NCI-H2227 treated with DMSO at 0.1 percent for 48 hours (cell line): ENCODE measurements around the gene LRFN2.

Source experiments
- DNase-seq: peaks from one replicate; lab custom pipeline; 2025; lab: John Stamatoyannopoulos, UW

The LRFN2 gene

DNA sequence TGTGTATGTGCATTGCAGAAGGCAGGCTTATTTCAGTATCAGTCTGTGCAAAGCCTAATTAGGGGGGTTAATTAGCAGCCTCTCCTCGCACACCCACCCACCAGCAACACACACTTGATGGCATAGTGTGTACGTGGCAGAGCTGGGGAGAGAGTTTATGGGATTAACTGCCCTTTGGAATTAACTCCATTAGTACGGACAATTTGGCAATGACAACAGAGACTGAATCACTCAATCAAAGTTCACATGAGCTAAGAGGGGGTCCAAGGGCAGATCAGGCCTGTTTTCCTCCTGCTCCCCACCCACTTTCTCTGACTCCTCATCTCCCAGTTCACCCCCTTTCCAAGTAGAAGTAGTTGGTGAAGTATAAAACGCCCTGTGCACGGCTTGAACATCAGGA, 69.5 kb downstream of the LRFN2 start:
- DNase-seq = no peak

DNA sequence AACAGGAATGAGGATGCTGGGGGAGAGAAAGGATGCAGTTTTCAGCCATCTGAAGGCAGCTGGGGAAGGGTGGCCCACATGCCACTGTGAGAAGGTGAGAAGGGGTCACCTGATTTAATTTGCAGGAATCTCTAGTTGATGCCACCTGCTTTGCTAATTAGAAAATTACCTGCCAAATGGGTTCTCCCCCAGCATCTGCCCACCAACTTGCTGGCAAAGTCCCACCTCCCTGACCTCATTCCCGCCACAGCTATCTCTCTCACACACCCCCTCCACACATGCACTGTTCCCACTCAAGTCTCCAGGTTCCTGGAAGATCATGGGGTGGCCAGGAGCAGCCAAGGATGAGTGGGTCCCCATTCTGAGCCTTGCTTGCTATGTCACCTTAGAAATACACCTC, 70.7 kb downstream of the LRFN2 start:
- no peak for DNase-seq

DNA sequence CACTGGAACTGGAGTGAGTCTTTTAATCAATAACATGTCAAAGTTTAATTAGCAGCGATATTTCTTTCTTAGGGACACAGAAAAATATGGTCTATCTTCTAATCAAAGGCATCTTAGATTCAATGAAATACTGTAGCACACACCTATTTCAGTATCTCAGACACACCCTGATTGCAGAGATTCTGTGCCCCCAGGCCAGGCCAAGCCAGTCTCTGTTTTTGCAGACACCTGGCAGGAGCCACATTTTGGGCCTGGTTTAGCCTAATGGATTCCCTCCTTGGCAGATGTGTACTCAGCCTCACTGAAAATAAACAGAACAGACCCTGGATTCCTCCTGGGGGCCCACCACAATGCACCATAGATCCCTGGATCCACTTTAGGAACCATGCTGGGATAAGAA, 74.8 kb downstream of the LRFN2 start:
- no peak for DNase-seq

DNA sequence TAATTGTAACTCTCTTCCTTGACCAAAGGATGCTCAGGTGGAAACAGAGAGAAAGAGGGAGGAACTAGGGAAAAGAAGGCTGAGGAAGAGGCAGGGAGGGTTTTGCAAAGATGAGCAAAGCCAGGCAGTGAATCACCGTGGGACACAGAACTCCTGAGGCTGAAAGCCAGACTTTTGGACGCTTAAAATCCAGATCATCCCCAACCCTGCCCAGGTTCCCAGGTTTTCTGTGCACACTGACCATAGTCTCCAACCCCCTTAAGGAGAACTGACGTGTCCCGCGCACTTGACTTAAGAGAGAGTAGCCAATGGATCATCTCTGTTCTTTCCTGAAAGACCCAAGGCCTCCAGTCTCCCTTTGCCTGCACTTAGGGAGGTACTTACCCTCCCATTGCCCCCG, 75.3 kb downstream of the LRFN2 start:
- no peak for DNase-seq

DNA sequence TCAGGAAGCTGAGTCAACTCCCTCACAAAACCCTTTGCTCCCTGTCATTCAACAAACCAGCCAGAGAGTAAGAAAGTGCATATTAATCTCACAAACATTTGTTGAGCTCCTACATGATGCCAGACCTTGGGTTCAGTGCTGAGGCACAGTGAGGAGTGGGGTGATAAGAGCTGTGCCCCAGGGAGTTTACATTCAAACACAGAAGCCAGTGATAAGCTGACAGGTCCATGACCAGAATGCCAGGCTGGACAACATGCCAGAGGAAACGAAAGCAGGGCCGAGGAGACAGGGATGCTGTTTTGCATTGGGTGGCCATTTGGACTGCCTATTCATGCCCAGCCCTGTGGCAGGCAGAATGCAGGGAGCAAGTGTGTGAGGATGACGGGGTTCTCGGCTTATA, 76.7 kb downstream of the LRFN2 start:
- no peak for DNase-seq

DNA sequence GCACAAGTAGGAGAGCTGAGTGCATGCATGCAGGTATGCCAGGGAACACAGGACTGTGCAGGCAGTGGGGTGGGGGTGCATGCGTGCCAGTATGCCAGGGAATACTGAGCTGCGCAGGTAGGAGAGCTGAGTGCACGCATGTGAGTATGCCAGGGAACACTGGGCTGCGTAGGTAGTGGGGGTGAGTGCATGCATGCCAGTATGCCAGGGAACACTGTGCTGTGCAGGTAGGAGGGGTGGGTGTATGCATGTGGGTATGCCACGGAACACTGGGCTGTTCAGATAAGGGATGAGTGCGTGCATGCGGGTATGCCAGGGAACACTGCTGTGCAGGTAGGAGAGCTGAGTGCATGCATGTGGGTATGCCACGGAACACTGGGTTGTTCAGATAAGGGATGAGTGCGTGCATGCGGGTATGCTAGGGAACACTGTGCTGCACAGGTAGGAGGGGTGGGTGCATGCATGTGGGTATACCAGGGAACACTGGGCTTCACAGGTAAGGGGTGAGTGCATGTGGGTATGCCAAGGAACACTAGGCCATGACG, 77.4 kb downstream of the LRFN2 start:
- DNase-seq = no peak

DNA sequence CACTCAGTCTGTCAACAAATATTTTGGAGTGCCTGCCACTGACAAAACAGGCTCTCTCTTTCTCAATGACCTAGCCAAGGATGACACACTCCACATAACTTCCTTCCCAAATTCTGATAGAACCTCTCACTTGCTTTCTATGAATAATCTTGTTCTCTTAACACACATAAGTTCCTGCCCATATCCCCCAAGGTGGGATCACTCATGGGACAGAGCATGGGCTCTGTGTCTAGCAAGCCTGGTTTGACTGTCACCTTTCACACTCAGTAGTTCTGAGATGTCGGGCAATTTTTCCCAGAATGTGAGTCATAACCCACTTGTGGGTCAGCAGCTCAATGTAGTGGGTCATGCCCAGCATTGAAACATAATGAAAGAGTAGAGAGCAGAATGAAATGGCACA, 78.1 kb downstream of the LRFN2 start:
- no peak for DNase-seq

DNA sequence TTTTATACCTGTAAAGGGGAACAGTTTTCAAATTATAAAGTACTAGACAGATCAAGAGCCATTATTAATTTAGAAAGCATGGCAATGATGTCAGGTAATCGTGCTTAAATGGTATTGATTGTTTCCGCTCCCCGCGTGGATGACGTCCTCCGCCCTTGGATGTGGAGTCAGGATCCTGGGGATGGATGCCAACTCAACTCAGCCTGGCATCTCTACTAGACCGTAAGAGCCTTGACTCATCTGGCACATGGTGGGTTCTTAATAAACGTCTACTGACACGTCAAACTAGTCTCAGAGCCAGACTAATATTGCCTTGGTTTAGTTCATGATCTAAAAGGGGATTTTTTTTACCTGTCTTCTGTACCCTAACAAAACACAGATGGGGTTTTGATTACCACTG, 80.2 kb downstream of the LRFN2 start:
- DNase-seq = no peak

DNA sequence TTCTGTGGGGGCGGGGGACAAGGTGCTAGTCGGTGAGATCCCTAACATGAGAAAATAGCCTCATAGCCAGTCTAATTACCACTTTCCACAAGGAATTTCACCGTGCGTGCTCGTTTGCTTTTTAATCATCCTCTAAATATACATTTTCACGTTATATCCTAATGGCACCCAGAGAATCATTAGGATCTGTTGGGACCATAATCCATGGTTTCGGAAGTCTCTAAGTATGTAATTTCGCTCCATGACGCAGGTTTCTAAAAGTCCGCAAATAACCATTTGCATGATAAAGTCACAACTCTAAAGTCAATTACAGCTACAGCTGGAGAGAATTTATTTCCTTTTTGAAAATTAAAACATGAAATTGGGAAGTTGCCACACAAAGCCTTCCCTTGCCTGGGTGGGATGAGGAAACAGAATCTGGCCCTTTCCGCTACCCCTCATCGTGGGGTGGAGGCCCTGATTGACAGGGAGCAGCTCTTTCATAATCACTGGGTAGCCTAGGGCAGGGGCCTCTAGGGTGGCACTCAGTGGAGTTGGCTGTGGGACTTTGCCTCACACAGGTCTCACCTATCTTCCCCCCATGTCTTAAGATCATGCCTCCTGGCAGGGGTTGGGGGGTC, 81.9 kb downstream of the LRFN2 start:
- DNase-seq = no peak

DNA sequence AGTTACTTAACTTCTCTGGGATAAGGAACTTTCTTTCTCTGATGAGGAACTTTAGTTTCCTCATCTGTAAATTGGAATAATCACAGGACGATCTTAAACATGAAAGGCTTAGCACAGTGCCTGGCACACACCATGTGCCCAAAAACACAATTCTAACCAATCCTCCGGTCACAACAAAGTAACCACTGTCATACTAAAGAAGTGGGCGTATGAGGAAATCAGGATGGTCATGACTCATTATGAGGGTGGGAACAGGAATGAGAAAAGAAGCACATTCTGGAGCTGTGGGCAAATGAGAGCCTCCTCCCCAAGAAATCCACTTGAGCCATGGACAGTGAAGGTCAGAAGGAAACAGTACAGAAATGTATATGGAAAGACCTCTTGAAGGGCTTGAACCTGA, 82.9 kb downstream of the LRFN2 start:
- no peak for DNase-seq

DNA sequence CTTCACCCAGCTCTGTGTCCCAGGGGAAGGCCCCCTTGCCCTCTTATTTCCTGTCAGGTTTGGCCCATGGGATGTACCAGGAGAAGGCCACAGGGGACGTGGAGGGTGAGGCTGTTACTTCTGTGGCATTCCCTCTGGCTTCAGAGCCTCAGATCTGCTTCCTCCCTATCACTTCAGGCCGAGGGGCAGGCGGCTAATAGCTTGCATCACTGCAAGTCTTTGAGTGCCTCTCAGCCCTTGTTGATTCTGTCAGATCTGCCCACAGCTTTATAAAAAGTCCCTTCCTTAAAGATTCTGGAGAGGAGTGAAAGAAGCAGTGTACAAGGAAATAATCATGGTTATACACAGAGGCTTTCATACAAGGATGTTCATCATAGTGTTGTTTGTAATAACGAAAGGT, 86.9 kb downstream of the LRFN2 start:
- no peak for DNase-seq

DNA sequence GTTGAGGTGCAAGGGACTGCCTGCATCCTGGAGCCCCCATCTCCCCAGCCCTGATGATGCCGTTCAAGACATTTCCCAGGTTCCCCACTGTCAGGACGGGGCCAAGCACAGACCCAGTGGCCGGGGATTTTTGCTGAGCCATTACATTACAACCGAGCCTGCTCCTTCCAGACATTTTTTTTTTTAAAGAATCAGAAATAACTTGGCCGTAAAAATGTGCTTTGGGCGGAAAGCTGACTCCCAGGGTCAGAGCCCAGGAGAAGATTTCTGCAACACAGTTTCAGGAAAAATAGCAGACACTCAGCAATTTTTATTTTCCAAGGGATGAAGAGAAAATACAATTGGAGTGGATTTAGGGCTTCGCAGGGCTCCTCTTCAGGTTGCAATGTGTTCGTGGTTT, 87.9 kb downstream of the LRFN2 start:
- DNase-seq = no peak

DNA sequence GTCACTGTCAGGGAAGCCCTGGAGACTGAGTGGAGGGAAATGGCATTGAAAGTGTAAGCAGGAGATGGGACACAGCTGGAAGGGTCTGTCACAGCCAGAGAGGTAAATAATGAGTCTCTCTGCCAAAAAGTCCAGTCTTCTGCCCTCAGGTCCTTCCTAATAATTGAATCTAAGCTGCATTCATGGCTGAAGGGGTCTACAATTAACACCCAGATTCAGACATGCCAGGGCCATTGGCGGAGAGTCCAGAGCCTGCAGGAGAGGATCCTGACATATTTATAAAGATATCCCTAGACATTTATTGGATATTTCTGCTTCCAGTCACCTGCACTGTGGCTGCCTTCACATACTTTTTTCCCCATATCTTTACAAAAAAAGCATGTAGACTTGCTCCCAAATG, 89.0 kb downstream of the LRFN2 start:
- no peak for DNase-seq

DNA sequence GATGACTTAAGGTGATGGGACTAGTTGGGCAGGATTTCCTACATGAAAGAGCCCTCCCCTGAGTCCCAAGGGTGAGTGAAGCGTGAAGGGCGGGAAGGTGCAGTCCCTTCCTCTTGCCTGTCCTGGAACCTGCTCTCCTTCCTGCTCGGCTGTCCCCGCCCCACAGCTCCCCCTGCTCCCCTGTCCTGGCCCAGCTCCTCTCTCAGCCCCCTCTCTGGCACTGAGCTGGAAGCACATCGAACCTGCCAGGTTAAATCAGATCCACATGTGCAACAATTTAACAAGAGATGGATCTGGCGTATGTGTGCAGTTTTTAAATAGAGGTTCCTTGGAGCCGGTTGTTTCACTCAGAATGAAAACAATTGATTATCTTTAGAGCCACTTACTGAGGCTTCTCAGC, 95.0 kb downstream of the LRFN2 start:
- DNase-seq = no peak

DNA sequence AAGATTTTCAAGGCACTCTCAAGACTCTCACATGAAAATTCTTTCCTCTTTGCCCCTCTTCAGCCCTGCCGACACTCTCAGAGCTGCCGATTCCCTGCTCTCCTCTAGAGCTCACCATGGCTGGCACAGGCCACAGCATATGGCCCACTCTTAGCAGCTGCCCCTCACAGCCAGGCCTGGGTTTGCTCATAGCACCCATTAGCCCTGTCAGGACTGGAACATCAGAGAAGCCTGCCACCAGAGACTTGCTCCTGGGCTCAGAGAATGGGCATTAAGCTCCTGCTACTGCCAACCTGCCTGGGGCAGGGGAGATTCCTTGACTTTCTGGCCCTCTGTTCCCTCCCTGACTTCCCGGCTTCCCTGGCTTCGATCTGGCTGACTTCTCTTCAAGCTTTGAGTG, 96.7 kb downstream of the LRFN2 start:
- DNase-seq = no peak

DNA sequence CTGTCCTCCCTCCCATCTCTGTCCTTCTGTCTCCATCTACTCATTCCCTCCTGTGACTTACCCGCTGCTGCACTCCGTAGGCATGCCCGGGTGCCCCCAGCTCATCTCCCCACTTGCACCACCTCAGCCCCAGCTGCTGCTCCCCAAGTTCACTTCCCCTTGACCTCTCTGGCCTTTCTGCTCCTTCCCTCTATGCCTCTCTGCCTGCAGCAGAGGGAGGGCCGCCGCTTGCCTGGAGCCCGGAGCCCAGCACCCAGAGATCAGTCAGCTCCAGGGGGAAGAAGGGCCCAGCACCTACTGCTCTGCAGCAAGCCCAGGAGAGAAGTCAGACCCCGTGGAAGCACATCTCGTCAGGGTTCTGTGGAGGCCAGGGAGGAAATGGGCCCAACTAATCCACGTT, 97.4 kb downstream of the LRFN2 start:
- no peak for DNase-seq

DNA sequence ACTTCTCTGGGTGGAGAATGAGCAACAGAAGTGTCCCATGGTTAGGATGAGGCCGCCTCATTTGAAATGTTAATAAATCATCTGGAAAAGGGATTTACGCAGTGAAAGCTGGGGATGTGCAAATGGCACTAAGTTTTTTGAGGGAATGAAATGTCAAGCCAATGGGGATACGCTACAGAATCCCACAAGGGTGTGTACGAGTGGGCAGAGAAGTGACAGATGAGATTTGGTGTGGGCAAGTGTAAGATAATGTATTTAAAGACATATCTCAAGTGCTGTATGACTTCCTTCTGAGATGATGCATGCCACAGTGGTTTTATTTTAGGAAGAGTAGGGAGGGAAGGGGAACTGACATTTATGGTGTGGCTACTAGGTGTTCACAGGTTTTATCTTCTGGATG, 100.6 kb downstream of the LRFN2 start:
- no peak for DNase-seq

DNA sequence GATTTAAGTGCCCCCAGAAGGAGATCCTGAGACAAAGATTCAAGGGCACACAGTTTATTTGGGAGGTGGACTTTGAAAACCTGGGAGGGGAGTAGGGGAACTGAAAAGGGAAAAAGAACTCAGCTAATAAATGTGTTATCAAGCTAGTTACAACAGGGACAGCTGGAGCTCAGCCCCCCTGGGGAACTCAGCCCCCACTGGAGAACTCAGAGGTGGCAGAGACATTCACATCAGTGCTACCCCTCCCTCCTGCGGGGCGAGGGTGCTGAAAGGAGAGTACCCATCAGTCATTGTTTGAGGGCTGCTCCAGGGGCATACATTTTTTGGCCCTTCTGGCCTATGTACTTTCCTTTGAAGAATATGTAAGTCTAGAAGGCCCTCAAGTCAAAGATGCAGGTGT, 101.4 kb downstream of the LRFN2 start:
- no peak for DNase-seq

DNA sequence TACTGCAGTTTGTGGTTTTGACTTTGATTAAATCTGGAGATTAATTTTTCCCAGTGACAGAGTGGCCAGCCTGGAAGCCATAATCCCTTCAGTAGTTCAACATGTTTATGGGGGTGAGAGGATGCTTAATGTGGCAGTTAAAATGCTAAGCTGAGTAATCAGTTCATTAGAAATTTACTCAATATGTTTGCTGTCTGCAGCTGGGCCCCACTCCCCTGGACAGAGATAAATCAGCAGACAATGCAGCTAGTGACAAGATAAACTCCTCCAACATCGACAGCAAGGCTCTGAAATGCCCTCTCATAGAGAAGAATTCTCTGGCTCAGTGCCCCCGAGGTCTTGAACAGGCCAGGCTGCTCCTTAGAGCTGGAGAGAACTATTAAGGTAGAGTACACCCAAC, 101.9 kb downstream of the LRFN2 start:
- peak; percentile 23 for DNase-seq

DNA sequence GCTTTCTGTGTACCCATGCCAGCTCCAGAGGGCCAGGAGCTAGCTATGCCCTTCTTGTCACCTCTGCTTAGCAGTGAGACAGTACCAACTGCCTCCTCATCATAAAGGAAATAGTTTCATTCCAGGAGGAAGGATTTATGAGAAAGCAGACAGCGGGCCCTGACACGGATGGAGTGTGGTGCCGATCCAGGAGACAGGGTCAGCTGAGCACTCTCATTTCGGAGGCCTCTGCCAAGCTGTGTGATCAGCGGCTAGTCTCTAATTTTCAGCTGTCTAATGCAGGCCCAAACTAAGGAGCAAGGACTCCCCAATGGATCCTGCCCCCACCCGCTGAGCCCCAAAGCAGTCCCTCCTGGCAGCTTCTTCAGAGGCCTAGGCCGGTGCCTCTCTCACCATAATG, 103.1 kb downstream of the LRFN2 start:
- DNase-seq = no peak

DNA sequence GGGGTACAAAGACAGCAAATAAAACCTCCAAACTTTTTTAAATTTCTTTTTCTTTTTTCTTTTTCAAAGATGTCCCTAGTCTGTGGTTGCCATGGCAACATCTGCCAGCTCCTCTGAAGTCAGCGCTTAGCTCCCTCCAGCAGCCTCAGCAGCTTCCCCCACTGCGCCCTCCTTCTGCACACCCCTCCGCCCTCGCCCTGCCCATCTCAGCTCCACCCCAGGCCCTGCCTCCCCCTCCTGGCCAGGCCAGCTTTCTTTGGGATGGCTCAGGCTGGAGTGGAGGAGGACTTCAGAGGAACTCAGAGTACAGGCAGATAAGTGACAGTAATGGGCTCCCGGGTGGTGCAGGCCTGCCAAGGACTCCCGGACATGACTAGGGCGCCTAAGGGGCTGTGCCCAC, 104.6 kb downstream of the LRFN2 start:
- peak; percentile 21 for DNase-seq

DNA sequence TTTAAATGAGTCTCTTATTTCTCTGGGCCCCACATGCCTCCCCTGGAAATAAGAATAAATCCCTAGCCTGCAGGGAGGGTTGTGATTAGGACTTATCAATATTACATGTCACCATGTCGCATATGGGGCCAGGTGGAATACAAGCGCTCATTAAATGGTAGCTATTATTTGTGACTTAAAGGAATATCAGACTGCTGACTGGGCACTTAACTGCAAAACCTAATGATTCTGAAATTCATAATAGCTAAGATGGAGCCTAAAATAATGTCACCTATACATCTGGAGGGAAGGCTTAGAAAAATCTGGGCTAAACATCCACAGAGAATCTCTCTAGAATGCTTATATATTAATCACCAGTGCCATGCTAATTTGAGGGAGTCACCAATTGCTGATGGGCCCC, 106.5 kb downstream of the LRFN2 start:
- DNase-seq = no peak

DNA sequence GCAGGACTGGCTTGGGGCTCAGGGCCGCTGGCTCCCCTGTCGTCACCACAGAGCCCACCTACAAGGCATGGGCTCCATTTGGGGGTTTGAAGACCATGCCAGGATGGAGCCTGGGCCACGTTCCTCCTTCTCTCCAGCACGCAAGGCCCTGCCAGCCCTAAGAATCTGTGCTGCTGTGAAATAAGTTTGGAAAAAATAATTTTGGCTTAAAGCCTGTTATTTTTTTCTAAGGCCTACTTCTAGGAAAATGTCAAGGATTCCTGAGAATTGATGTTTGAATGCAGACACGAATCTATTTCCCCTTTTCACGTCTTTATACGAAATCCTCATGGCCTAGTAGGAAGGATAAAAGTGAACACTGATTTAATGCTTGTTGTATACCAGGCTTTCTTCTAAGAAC, 107.5 kb downstream of the LRFN2 start:
- no peak for DNase-seq

DNA sequence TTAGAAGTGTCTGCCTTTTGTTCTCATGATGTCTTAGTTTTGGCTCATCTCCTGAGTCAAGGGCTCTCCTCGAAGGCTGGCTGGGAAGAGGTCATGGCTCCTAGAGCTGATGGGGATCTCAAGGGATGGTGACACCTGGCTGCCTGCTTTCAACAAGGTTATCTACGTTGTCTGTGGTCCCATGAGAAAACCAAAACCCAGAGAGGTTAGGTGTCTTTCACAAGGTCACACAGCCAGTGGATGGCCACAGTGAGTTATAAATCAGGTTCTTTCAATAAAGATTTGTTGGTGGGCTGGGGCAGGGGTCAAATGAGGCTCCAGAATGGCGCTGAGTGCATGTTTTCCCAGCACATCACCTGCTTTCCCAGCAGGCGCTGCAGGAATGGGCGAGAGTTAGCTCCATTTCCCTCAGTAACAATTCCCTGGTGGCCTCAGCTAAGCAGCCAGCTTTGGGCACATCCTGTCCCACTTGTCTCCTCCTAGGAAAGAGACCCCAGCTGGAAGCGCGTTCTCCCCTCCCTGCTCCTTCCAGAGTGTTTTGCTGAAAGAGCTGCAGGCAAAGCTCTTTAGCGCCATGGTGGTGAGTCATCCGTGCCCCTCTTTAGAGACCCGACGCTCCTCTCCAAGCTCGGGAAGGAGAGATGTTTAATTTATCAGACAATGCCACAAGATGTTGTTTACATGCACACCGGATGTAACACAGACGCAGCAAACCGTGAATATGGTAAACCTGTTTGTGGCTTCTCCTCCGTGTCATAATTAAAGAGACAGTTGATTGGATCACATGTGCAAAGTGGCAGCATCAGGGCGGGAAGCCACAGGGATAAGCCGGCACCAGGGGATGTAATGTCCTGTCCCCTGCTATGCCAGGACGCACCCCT, 109.7 kb downstream of the LRFN2 start:
- peak; percentile 36 for DNase-seq
